Epithelial cell of esophagus (primary cell): Measurements from ENCODE around the gene TOM1L2.

Source experiments
- DNase-seq: peaks from one replicate; pipeline ENCODE4 v3.0.0; 2010; ENCODE audit warnings: low read depth
- H3K4me3 ChIP-seq: 2 replicates; pipeline ENCODE4 v1.5.1; 2011; ENCODE audit warnings: mild to moderate bottlenecking, low read length, control low read depth
- CTCF ChIP-seq: IDR thresholded peaks from 2 replicates; pipeline ENCODE4 v1.5.1; 2011; ENCODE audit warnings: low read depth, mild to moderate bottlenecking, low read length, control low read depth, inconsistent platforms; ENCODE audit not compliant: insufficient read depth; ENCODE audit errors: missing control alignments

The TOM1L2 gene

GRCh38 chr17:17907469-17907868 lies 64.7 kb downstream of the TOM1L2 start:
- H3K4me3 ChIP-seq, result no peak overlapping the region
- TF ChIP-seq CTCF, result no peak
- DNase-seq, result no peak

DNA sequence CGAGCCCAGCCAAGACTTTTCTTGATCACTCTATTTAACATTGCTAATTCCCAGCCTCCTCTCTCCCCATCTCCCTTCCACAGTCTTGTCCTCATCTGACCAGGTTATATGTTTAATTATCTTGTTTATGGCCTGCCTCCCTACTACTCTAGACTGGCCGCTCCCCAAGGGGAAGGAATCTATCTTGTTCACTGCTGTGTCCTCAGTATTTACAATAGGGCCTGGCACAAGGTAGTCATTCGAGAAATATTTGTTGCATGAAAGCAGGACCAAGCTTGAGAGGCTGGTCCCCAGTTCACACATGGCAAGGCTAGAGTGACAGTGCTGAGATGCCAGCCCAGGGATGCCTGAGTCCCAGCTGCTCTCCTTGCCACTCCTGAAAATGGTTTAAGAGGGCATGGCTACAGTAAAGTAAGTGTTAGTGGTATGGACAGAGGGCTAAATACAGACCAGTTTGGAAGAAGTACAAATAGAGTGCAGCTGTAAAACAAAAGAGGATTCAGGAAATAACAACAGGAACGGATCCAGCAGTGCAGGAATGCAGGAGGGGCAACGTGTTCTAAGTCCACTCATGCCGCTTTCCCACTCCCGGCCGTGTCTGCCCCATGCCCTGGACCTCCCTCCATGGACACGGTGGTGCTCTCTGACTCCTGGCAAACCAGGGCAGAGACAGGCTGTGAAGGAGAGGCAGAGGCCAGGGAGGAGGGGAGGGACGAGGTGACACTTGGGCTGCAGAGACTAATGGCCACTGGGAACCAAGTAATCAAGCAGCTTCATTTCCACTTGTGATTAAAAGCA lies 65.6 kb downstream of the TOM1L2 start:
- H3K4me3 ChIP-seq, result no peak overlapping the region
- no peak for DNase-seq
- TF ChIP-seq CTCF, result no peak

DNA sequence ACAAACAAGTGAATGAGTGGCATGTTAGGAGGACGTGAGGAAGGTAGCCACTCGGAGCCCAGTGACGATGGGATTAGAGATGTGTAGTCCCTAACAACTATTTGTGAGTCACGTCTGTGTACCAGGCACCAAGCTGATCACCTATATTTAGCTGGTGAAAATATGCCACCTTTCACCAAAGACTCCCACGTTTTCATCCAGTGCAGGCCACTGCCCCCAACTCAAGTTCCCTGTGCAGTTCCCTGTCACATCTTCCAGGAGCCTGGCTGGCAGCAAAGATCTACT lies 67.2 kb downstream of the TOM1L2 start:
- no peak overlapping the region for H3K4me3 ChIP-seq
- no peak for TF ChIP-seq CTCF
- no peak for DNase-seq

GRCh38 chr17:17904166-17905035 lies 67.8 kb downstream of the TOM1L2 start:
- no peak for DNase-seq
- no peak overlapping the region for H3K4me3 ChIP-seq
- TF ChIP-seq CTCF, result no peak

DNA sequence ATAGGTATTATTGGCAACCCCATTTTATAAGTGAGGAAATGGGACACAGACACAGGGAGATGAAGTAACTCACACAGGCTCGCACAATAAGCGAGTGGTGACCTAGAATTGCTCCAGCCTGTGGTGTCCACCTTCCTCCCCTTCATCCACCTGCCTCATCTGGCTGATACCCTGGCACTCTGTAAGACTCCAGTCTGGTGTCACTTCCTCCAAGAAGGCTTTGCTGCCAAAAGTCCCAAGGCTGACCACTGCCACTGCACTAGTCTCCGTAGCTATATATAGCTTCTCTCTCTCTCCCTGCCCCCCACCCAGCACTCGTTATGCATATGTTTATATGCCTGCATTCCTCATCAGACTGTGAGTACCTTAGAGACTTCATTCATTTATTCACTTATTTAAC lies 69.3 kb downstream of the TOM1L2 start:
- no peak overlapping the region for H3K4me3 ChIP-seq
- TF ChIP-seq CTCF, result no peak
- no peak for DNase-seq

- no peak overlapping the region for H3K4me3 ChIP-seq
- DNase-seq, result no peak
- no peak for TF ChIP-seq CTCF
Measured at GRCh38 chr17:17902376-17902775, 69.8 kb downstream of the TOM1L2 start.
